ENCODE measurements around the gene DGUOK. TPM values are rescaled to one million over a fixed set of nuclear protein-coding genes. Genes with fewer than 3 reads are reported as not detected.

DGUOK gene
- total RNA-seq, 2 donors from 2014 or later: 13.2 to 16.1 TPM

GRCh38 chr2:73895473-73895872 lies 31.2 kb upstream of the DGUOK start:
- WGBS, 2 donors: 71 to 74% methylated on average over 9 of the region's 9 CpGs
- intact Hi-C loops (cut with DNase I): no loop called here

GRCh38 chr2:73896362-73897239 lies 30.1 kb upstream of the DGUOK start:
- no peaks in the 10 kb centered on the region for H3K36me3 ChIP-seq (replicated peaks in 1 of 2; ENCODE audit: insufficient read depth in 1 of 2, low read depth in 2 of 2)
- intact Hi-C loops (cut with DNase I): no loop called here
- ATAC-seq (no peak), DNase-seq (peak in 1 of 4 donors; percentile 23)
- H3K9me3 ChIP-seq: no peaks in the 10 kb centered on the region
- TF ChIP-seq CTCF (IDR thresholded peaks at IDR 0.05) (no peak), POLR2A (IDR thresholded peaks at IDR 0.05) (no peak)
- no peaks in the 10 kb centered on the region for H3K4me1 ChIP-seq
- no peaks in the 10 kb centered on the region for H3K27me3 ChIP-seq
- no peak overlapping the region for H3K27ac ChIP-seq
- no peak overlapping the region for H3K4me3 ChIP-seq
- 50 to 55% methylated on average over 15 of the region's 15 CpGs for WGBS, 2 donors

More at GRCh38 chr2:73895473-73895872, 31.2 kb upstream of the DGUOK start:
- TF ChIP-seq CTCF (IDR thresholded peaks at IDR 0.05) (no peak), POLR2A (IDR thresholded peaks at IDR 0.05) (no peak)
- ATAC-seq (no peak), DNase-seq (no peak)
- H3K27me3 ChIP-seq: no peaks in the 10 kb centered on the region
- no peaks in the 10 kb centered on the region for H3K4me1 ChIP-seq
- H3K9me3 ChIP-seq: no peaks in the 10 kb centered on the region
- H3K27ac ChIP-seq: no peak overlapping the region
- no peaks in the 10 kb centered on the region for H3K36me3 ChIP-seq (replicated peaks in 1 of 2; ENCODE audit: insufficient read depth in 1 of 2, low read depth in 2 of 2)
- no peak overlapping the region for H3K4me3 ChIP-seq

GRCh38 chr2:73897240-73897583 lies 29.5 kb upstream of the DGUOK start:
- no peak for TF ChIP-seq POLR2A (IDR thresholded peaks at IDR 0.05)
- no peak for TF ChIP-seq CTCF (IDR thresholded peaks at IDR 0.05)
- 41 to 46% methylated on average over 3 to 4 of the region's 4 CpGs for WGBS, 2 donors
- Histone ChIP-seq H3K27ac (no peak overlapping the region), H3K9me3 (no peaks in the 10 kb centered on the region), H3K4me3 (no peak overlapping the region), H3K4me1 (no peaks in the 10 kb centered on the region), H3K27me3 (no peaks in the 10 kb centered on the region), H3K36me3 (replicated peaks in 1 of 2; ENCODE audit: insufficient read depth in 1 of 2, low read depth in 2 of 2) (no peaks in the 10 kb centered on the region)
- intact Hi-C loops (cut with DNase I): no loop called here
- ATAC-seq (no peak), DNase-seq (no peak)

- H3K4me3 ChIP-seq: no peak overlapping the region
- DNase-seq (no peak), ATAC-seq (no peak)
- no peaks in the 10 kb centered on the region for H3K27me3 ChIP-seq
- intact Hi-C loops (cut with DNase I): no loop called here
- TF ChIP-seq CTCF (IDR thresholded peaks at IDR 0.05) (no peak), POLR2A (IDR thresholded peaks at IDR 0.05) (no peak)
- H3K36me3 ChIP-seq (replicated peaks in 1 of 2; ENCODE audit: insufficient read depth in 1 of 2, low read depth in 2 of 2): no peaks in the 10 kb centered on the region
- WGBS, 2 donors: 62 to 78% methylated on average over 5 to 6 of the region's 6 CpGs
- H3K27ac ChIP-seq: no peak overlapping the region
- no peaks in the 10 kb centered on the region for H3K9me3 ChIP-seq
- H3K4me1 ChIP-seq: no peaks in the 10 kb centered on the region
Measured at GRCh38 chr2:73897934-73898333, 28.7 kb upstream of the DGUOK start.
